GM21526 (cell line): ENCODE measurements around the gene PRRG2.

ENCODE experiments used
- ATAC-seq: cut with Tn5 transposase; IDR thresholded peaks from one replicate; pipeline ENCODE4 v1.9.1; 2021; ENCODE audit warnings: moderate library complexity; ENCODE audit not compliant: unreplicated experiment, low FRiP score

PRRG2 gene

DNA sequence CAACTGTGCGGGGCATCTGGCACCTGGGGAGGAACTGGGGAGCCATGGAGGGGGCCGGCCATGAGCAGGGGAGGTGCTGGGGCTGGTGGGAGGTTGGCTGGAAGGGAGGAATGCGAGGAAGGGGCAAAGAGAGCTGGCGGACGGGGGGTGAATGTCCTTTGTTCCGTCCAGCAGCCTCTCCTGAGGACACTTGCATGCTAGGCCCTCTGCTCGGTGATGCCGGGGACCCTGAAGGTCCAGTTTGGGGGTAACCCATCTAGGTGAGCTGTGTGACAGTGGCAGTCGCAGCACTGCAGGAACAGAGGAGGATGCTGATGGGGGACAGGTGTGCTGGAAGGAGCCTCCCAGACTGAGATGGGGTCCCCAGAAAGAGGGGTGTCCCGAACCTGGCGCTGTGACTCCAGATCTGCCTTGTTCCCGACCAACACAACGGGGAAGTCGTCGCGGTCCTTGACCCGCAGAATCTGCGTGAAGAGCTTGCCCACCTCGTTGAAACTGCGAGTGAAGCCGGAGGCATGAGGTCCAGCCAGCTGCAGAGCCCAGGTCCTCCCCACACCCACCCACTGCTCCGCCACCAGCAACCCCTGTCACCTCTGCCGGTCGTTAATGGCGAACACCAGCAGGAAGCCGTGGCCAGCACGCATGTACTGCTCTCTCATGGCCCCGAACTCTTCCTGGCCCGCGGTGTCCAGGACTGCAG is 55.3 kb downstream of the PRRG2 start:
- ATAC-seq = no peak

DNA sequence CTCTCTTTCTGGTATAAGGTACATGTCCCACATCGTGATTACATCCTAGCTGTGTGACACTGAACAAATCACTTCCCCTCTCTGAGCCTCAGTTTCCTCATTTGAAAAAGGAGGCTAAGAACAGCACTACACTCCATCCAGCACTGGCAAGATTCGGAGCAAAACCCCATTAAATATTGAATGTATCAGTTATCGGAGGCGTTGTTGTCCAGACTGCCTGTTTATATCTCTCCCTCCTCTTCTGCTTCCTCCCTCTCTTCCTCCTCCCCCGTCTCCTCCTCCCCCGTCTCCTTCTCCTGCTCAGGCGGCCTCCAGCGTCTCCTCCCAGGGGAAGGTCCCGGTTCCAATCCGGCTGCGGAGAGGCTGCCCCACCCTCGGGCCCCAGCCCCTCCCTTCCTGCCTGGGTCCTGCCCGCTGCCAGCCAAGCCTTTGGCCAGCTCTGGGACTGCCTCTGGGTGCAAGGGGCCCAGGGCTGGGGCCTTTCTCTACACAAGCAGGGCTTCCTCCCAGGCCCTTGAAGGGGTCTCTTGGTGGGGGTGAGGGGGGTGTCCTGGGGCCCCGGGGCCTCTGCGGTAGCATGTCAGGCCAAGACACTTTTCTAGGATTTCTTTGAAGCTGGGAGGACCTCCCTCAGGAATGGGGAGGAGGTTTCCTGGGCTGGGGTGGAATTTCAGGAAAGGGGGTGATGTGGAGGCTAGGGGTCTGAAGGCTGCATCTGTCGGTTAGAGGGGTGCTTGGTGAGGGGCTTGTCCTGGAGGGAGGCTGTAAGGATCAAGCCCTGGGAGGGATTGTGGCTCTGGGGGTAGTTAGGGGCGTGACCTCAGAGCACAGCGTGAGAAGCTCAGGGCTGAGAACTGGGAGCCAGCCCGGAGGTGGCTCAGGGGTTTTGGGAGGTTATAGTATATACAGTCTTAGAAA is 57.0 kb downstream of the PRRG2 start:
- no peak for ATAC-seq

DNA sequence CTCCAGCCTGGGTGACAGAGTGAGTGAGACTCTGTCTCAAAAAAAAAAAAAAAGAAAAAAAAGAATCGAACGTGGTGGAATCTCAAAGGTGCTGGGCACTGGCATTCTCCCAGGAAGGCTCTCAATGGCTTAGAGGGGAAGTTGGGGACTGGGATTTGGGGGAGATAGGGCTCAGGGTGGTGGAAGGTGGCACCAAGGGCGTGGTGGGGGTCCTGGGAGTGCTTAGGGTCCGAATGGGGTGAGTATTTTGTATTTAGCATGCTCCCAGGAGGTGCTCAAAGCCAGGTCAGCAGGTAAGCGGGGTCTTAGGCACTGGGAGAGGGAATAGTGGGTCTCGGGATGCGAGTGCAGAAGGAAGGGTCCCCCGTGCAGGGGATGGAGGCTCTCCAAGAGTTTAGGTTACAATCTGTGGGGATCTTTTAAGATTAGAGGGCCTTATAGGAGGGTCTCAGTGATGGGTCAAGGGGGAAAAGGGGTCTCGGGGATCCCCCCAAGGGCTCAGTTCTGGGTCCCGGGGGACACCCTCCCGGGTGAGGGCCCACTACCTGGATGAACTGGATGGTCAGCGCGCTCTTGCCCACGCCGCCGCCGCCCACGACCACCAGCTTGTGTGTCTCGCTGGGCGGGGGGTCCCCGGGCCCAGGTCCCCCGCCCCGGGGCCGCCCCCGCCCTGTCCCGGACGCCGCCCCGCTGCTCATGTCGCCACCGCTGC is 58.4 kb downstream of the PRRG2 start:
- ATAC-seq = no peak

DNA sequence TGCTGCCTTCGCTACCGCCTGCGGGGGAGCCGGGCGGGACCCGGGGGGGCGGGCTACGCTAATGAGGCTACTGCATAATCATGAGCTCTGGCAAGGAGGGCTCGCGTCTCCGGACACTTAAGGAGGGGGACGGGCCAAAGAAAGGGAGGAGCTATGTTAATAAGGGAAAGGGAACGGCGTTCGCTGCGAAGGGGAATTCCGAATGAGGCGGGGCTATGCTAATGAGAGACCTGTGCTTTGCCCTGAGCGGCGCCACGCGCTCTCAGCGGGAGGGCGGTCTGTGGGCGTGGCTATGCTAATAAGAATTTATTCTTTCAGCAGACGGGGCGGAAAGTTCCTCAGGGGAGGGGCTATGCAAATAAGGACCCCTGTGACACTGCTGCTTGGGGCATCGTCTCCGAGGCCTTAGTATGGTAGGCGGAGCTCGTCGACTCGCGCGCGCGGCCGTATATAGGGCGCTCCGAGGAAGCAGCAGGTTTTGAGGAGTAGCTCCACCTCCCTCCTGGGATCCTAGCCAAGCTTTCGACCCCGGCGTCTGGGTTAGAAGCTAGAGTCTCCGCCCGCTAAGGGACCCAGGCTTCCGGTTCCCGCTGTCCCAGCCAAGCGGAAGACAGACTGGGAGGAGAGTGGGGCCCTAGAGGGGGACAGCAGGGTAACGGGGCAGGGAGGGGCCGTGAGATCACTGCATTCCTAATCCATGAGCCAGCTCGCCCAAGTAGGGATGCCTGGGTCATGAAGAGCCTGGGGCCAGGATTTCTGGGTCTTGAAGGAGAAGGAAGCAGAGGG is 59.2 kb downstream of the PRRG2 start, which contains the start of gene RRAS:
Gene RRAS (minus strand): TSS at position 31 of the 786 bp plus-strand sequence. CDS start 45 bp downstream, outside the sequence.
- ATAC-seq = peak; percentile 52
